CD4-positive, alpha-beta T cell (primary cell): Measurements from ENCODE around the gene IFNA14. TPM values are rescaled to one million over a fixed set of nuclear protein-coding genes. Genes with fewer than 3 reads are reported as not detected.
"Not testable (repeated sequence)": the region's sequence is repeated elsewhere in the genome, so short reads cannot be mapped to it uniquely, and the experiment has no call there.

Source experiments
- ATAC-seq: fragments of 200-7000 bp; cut with Tn5 transposase; one replicate; pipeline ENCODE4 v1.10.0; 2022; ENCODE audit warnings: mild to moderate bottlenecking; ENCODE audit not compliant: poor library complexity
- CTCF ChIA-PET: fragments of 350-600 bp; sonication (Branson Sonifier 250); formaldehyde crosslinking; loops from one replicate; lab custom pipeline; 2021; ENCODE audit warnings: antibody characterized with exemption, inconsistent platforms; lab: Charles Lee
- POLR2A ChIA-PET: fragments of 350-600 bp; sonication (Branson Sonifier 250); formaldehyde crosslinking; loops from one replicate; lab custom pipeline; 2021; ENCODE audit warnings: antibody characterized with exemption, inconsistent platforms; lab: Charles Lee
- DNase-seq, 14 experiments: peaks; one replicate each; pipeline ENCODE4 v3.0.0-alpha.2; 2013 to 2020; ENCODE audit warnings: mixed read lengths in 2 of 14
- H3K27ac ChIP-seq, 2 donors: one replicate each; pipeline versions ENCODE4 v1.5.1 to v1.7.0; 2013; ENCODE audit warnings: low read length in 2 of 2, low read depth in 1 of 2, mild to moderate bottlenecking in 1 of 2
- H3K27me3 ChIP-seq, 2 experiments: 1 replicate in 1 of 2; 2 replicates in 1 of 2; pipeline versions ENCODE4 v1.6.1 to v1.7.0; 2013; ENCODE audit warnings: low read length in 2 of 2, control low read depth in 1 of 2, mild to moderate bottlenecking in 1 of 2, moderate library complexity in 1 of 2; ENCODE audit not compliant: insufficient read depth in 2 of 2, control insufficient read depth in 1 of 2
- H3K36me3 ChIP-seq: one replicate; pipeline ENCODE4 v1.6.1; 2013; ENCODE audit warnings: low read length, control low read depth; ENCODE audit not compliant: insufficient read depth
- H3K4me1 ChIP-seq: one replicate; pipeline ENCODE4 v1.6.1; 2013; ENCODE audit warnings: low read length, control low read depth; ENCODE audit not compliant: insufficient read depth
- H3K4me3 ChIP-seq: one replicate; pipeline ENCODE4 v1.5.1; 2013; ENCODE audit warnings: mild to moderate bottlenecking, low read length, moderate library complexity
- H3K9me3 ChIP-seq, 2 experiments: 1 replicate in 1 of 2; 2 replicates in 1 of 2; pipeline versions ENCODE4 v1.6.1 to v1.7.0; 2013; ENCODE audit warnings: low read length in 2 of 2, mild to moderate bottlenecking in 2 of 2, control low read depth in 1 of 2, moderate library complexity in 1 of 2; ENCODE audit not compliant: control insufficient read depth in 1 of 2, insufficient read depth in 1 of 2
- H3K27ac Mint-ChIP-seq: one replicate; pipeline ENCODE4 v1.8.0; 2020; ENCODE audit warnings: mixed read lengths
- H3K27me3 Mint-ChIP-seq: one replicate; pipeline ENCODE4 v1.8.0; 2021; ENCODE audit warnings: mixed read lengths
- H3K36me3 Mint-ChIP-seq: one replicate; pipeline ENCODE4 v1.8.0; 2021; ENCODE audit warnings: low read depth, mixed read lengths
- H3K4me1 Mint-ChIP-seq: one replicate; pipeline ENCODE4 v1.8.0; 2021; ENCODE audit warnings: low read depth, mixed read lengths
- H3K4me3 Mint-ChIP-seq: one replicate; pipeline ENCODE4 v1.8.0; 2020; ENCODE audit warnings: mild to moderate bottlenecking, mixed read lengths
- H3K9me3 Mint-ChIP-seq: one replicate; pipeline ENCODE4 v1.8.0; 2020; ENCODE audit warnings: mixed read lengths
- CTCF ChIP-seq: fragments of 200-600 bp; IDR thresholded peaks from one replicate; pipeline ENCODE4 v1.8.0; 2022; ENCODE audit warnings: antibody characterized with exemption, mild to moderate bottlenecking
- intact Hi-C, 2 experiments: fragments of 100-400 bp; cut with DNase I in 1 of 2; cut with micrococcal nuclease in 1 of 2; formaldehyde crosslinking; loops; one replicate each; pipeline versions ENCODE4 v1.15.1 to v1.9.0; 2023 to 2025; cut with DNase I, micrococcal nuclease
- total RNA-seq, 174 experiments: library from RNA in 2 of 174; stranded (reverse) in 2 of 174; gene quantifications; one replicate each; pipeline ENCODE4 v1.2.3 and lab custom pipeline; 2021 to 2026

IFNA14 gene
- total RNA-seq, 2 experiments from 2014 or later = not detected

GRCh38 chr9:21235468-21236359 is 4.1 kb downstream of the IFNA14 start:
- not testable (repeated sequence) for H3K9me3 Mint-ChIP-seq, H3K27ac ChIP-seq, H3K36me3 ChIP-seq, H3K27me3 Mint-ChIP-seq, H3K4me1 ChIP-seq, H3K27ac Mint-ChIP-seq, H3K4me3 ChIP-seq, H3K36me3 Mint-ChIP-seq, H3K9me3 ChIP-seq, H3K27me3 ChIP-seq
- Mint-ChIP-seq H3K4me3 (peak overlapping the region; percentile 23), H3K4me1 (peaks cover 20% of the 10 kb centered on the region)
- peak in 5 of 14 experiments; percentile 5 to 67 (median 53) for DNase-seq
- ChIA-PET CTCF (interaction anchor here (0.6 to 1.5 kb wide), 6 partner anchors 13 to 218 kb away, joined by 3 to 5 read pairs (median 4); no protein-coding TSS in a partner anchor), POLR2A (interaction anchor here (1.1 kb wide), 1 partner anchor 93 kb away, joined by 3 read pairs; no protein-coding TSS in a partner anchor)
- intact Hi-C loops = loop anchor here (1.0 to 5.0 kb wide), 3 partner anchors 217 to 554 kb away; no protein-coding TSS in a partner anchor
- peak; percentile 74 for ATAC-seq
- TF ChIP-seq CTCF = peak; percentile 66

GRCh38 chr9:21234153-21234687 is 5.6 kb downstream of the IFNA14 start:
- Mint-ChIP-seq H3K36me3 (no peaks in the 10 kb centered on the region), H3K27me3 (no peaks in the 10 kb centered on the region), H3K4me1 (peaks cover 20% of the 10 kb centered on the region), H3K4me3 (no peak overlapping the region), H3K27ac (no peak overlapping the region), H3K9me3 (no peaks in the 10 kb centered on the region)
- TF ChIP-seq CTCF = no peak
- no peak overlapping the region for H3K27ac ChIP-seq
- H3K36me3 ChIP-seq = no peaks in the 10 kb centered on the region
- ChIA-PET POLR2A (no interaction called here), CTCF (interaction anchor here (1.3 kb wide), 1 partner anchor 18 kb away, joined by 3 read pairs; no protein-coding TSS in a partner anchor)
- no peaks in the 10 kb centered on the region for H3K4me1 ChIP-seq
- DNase-seq (no peak), ATAC-seq (no peak)
- no peaks in the 10 kb centered on the region for H3K27me3 ChIP-seq
- intact Hi-C loops = loop anchor here in 1 of 2 experiments (5.0 kb wide), 1 partner anchor 558 kb away; no protein-coding TSS in a partner anchor
- H3K4me3 ChIP-seq = no peak overlapping the region
- H3K9me3 ChIP-seq = no peaks in the 10 kb centered on the region

- H3K36me3 Mint-ChIP-seq = no peaks in the 10 kb centered on the region
- Histone ChIP-seq H3K36me3 (no peaks in the 10 kb centered on the region), H3K9me3 (no peaks in the 10 kb centered on the region), H3K27me3 (no peaks in the 10 kb centered on the region), H3K27ac (no peak overlapping the region), H3K4me1 (no peaks in the 10 kb centered on the region), H3K4me3 (no peak overlapping the region)
- no peak for TF ChIP-seq CTCF
- DNase-seq (no peak), ATAC-seq (no peak)
- no peak overlapping the region for H3K27ac Mint-ChIP-seq
- ChIA-PET CTCF (no interaction called here), POLR2A (no interaction called here)
- H3K4me3 Mint-ChIP-seq = no peak overlapping the region
- no peaks in the 10 kb centered on the region for H3K9me3 Mint-ChIP-seq
- no peaks in the 10 kb centered on the region for H3K27me3 Mint-ChIP-seq
- H3K4me1 Mint-ChIP-seq = peaks cover 20% of the 10 kb centered on the region
- intact Hi-C loops = loop anchor here in 1 of 2 experiments (5.0 kb wide), 1 partner anchor 559 kb away; no protein-coding TSS in a partner anchor
Measured at GRCh38 chr9:21233258-21233657, 6.5 kb downstream of the IFNA14 start.
